PC-9 (cell line): ENCODE data around the gene PRKCA.

Experiments used
- CTCF ChIP-seq: fragments of 200-600 bp; sonication (generic); conservative IDR thresholded peaks from 2 replicates; pipeline ENCODE4 v1.6.1; 2017; ENCODE audit warnings: mixed run types, antibody characterized with exemption, mild to moderate bottlenecking, moderate library complexity
- EZH2 ChIP-seq: fragments of 200-600 bp; sonication (generic); IDR thresholded peaks from 2 replicates; pipeline ENCODE4 v1.8.0; 2017; ENCODE audit warnings: antibody characterized with exemption, low read depth

GRCh38 chr17:66354472-66354871 lies 52.1 kb downstream of the PRKCA start:
- TF ChIP-seq CTCF (no peak), EZH2 (no peak)
